ENCODE data around the gene NPRL2. TPM values are rescaled to one million over a fixed set of nuclear protein-coding genes. Genes with fewer than 3 reads are reported as not detected.
A peak's percentile ranks its signal among the peaks of the same experiment; 100 is the strongest.

NPRL2 gene
- total and polyA plus RNA-seq, 2 of the 8 experiments (the other 6 are each of a cell fraction or from before 2014, with no cell fraction given), result 28.4 to 51.4 TPM

DNA sequence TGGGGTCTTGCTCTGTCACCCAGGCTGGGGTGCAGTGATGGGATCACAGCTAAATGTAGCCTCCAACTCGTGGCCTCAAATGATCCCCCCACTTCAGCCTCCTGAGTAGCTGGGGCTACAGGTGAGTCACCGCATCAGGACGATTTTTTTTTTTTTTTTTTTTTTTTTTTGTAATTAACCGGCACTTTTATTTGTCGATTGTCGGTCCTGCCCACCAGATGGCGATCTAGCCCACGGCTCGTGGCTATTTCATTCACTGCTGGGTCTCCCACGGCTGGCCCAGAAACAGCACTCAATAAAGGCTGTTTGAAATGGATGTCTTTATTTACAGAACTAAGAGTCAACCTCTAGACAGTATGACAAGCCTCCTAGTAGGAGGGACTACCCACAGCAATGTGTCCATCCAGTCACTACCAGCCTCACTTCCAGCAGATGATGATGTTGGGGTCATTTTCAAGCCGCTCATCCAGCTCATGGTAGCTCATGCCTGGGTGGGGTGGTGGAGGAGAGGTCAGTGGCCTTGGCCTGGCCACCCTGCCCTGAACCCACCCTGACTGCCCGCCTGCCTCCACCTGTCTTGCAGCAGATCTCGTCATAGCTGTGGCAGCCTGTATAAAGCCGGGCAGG is 3.3 kb downstream of the NPRL2 start:
- Histone ChIP-seq H3K4me2 (ENCODE audit: insufficient read depth in 1 of 2, low read depth in 2 of 2, low read length in 2 of 2) (no peak overlapping the region), H2BK20ac (ENCODE audit: low read length) (no peak overlapping the region), H4K91ac (replicated peaks; ENCODE audit: insufficient read length, low read length) (no peak overlapping the region), H3K9ac (replicated peaks in 1 of 4; ENCODE audit: extremely low read depth in 1 of 4, low read depth in 3 of 4, low read length in 3 of 4) (no peak overlapping the region), H2BK12ac (ENCODE audit: low read depth, low read length) (no peak overlapping the region), H3K56ac (replicated peaks; ENCODE audit: insufficient read length, low read depth, low read length) (no peak overlapping the region), H3K9me3 (ENCODE audit: insufficient read depth in 2 of 2, low read depth in 1 of 2, low read length in 1 of 2) (no peaks in the 10 kb centered on the region), H3K79me2 (ENCODE audit: control insufficient read depth in 1 of 2, insufficient read depth in 2 of 2, low read length in 2 of 2) (no peaks in the 10 kb centered on the region), H2AK5ac (ENCODE audit: low read depth, low read length) (no peak overlapping the region; the same call in 1 of the 2 replicates), H4K20me1 (replicated peaks in 1 of 2; ENCODE audit: control insufficient read depth in 1 of 2, insufficient read depth in 2 of 2, low read length in 2 of 2) (peaks cover 3% of the 10 kb centered on the region in 2 experiments), H3K4me1 (replicated peaks in 1 of 4; ENCODE audit: control insufficient read depth in 3 of 4, insufficient read depth in 4 of 4, low read length in 3 of 4) (peaks cover 0 to 16% (median 10%) of the 10 kb centered on the region in 4 experiments; a peak in 5 of 7 replicates), H3K4me3 (ENCODE audit: extremely low read depth in 1 of 4, insufficient read depth in 2 of 4, low read depth in 3 of 4, low read length in 4 of 4) (no peak overlapping the region), H3K4ac (replicated peaks; ENCODE audit: insufficient read length, low read depth, low read length) (no peak overlapping the region), H3K27ac (ENCODE audit: low read depth, low read length) (no peak overlapping the region), H3K14ac (ENCODE audit: insufficient read length) (no peak overlapping the region), H4K8ac (ENCODE audit: extremely low read depth, insufficient read depth, low read length) (no peak overlapping the region), H3K18ac (ENCODE audit: extremely low read depth, low read length) (no peak overlapping the region), H3K36me3 (ENCODE audit: control insufficient read depth in 2 of 4, insufficient read depth in 4 of 4, low read length in 3 of 4) (peaks cover 0 to 3% (median 0%) of the 10 kb centered on the region in 4 experiments; a peak in 2 of 8 replicates), H2BK15ac (ENCODE audit: low read length) (no peak overlapping the region), H4K5ac (ENCODE audit: insufficient read length, low read depth, low read length) (no peak overlapping the region), H2BK5ac (ENCODE audit: low read depth, low read length) (no peak overlapping the region), H2AFZ (ENCODE audit: low read length) (no peak overlapping the region), H3K27me3 (replicated peaks in 1 of 4; ENCODE audit: control insufficient read depth in 3 of 4, extremely low read depth in 1 of 4, insufficient read depth in 3 of 4, low read length in 3 of 4) (peaks cover 3 to 26% (median 19%) of the 10 kb centered on the region in 4 experiments), H3K23ac (ENCODE audit: insufficient read length) (no peak overlapping the region), H3K23me2 (ENCODE audit: low read depth, low read length) (peaks cover 17% of the 10 kb centered on the region), H2BK120ac (replicated peaks; ENCODE audit: low read depth, low read length) (no peak overlapping the region), H3K79me1 (ENCODE audit: low read depth, low read length) (no peaks in the 10 kb centered on the region)
- ChIA-PET POLR2A (ENCODE audit: partially characterized antibody) (interaction anchor here (0.7 to 5.3 kb wide), 6 partner anchors 10 to 1327 kb away, joined by 3 to 22 read pairs (median 6); partner anchors contain the start of genes IFRD2 and TUSC2), CTCF (ENCODE audit: partially characterized antibody) (interaction anchor here (0.6 to 13.4 kb wide), 34 partner anchors 10 to 786 kb away, joined by 3 to 136 read pairs (median 4); partner anchors contain the start of genes HYAL2, HYAL3, IFRD2 and NAA80)
- WGBS, 2 experiments (ENCODE audit: extremely low coverage in 1 of 2, insufficient coverage in 1 of 2, insufficient read length in 1 of 2, insufficient replicate concordance in 2 of 2, low coverage in 1 of 2, low lambda C conversion rate in 2 of 2, missing lambda C conversion rate in 1 of 2), result 35% methylated on average over 12 of the region's 14 CpGs; no CpG with 5 or more reads in 1 of the 2 experiments
- DNase-seq (ENCODE audit: low read depth in 1 of 2, low spot score in 2 of 2) (no peak), FAIRE-seq (peak; percentile 79)
- no peak for TF ChIP-seq RXRA (IDR thresholded peaks at IDR 0.05; ENCODE audit: insufficient read depth, low read depth, low read length)
- no peak for TF ChIP-seq TBP (IDR thresholded peaks at IDR 0.05; ENCODE audit: low read depth, low read length)
- TF ChIP-seq SP2 (IDR thresholded peaks at IDR 0.05; ENCODE audit: low read length), result no peak
- TF ChIP-seq, protein P1, sequence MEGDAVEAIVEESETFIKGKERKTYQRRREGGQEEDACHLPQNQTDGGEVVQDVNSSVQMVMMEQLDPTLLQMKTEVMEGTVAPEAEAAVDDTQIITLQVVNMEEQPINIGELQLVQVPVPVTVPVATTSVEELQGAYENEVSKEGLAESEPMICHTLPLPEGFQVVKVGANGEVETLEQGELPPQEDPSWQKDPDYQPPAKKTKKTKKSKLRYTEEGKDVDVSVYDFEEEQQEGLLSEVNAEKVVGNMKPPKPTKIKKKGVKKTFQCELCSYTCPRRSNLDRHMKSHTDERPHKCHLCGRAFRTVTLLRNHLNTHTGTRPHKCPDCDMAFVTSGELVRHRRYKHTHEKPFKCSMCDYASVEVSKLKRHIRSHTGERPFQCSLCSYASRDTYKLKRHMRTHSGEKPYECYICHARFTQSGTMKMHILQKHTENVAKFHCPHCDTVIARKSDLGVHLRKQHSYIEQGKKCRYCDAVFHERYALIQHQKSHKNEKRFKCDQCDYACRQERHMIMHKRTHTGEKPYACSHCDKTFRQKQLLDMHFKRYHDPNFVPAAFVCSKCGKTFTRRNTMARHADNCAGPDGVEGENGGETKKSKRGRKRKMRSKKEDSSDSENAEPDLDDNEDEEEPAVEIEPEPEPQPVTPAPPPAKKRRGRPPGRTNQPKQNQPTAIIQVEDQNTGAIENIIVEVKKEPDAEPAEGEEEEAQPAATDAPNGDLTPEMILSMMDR (IDR thresholded peaks at IDR 0.05; ENCODE audit: control extremely low read depth in 1 of 3, insufficient read depth in 1 of 3, low read depth in 1 of 3, low read length in 3 of 3), result peak in 2 of 3 experiments; percentile 47 to 69; a peak in 3 of 4 replicates
- no peak for TF ChIP-seq CBX8 (IDR thresholded peaks at IDR 0.05; ENCODE audit: borderline replicate concordance, low read depth, low read length)
- TF ChIP-seq KDM5A (IDR thresholded peaks at IDR 0.05; ENCODE audit: low read length), result no peak
- TF ChIP-seq TCF12 (IDR thresholded peaks at IDR 0.05; ENCODE audit: low read depth, low read length), result no peak
- TF ChIP-seq JUND (IDR thresholded peaks at IDR 0.05; ENCODE audit: low read length), result peak; percentile 85
- no peak for TF ChIP-seq TAF7 (optimal IDR thresholded peaks at IDR 0.05; ENCODE audit: borderline replicate concordance, low read depth, low read length)
- 0 out of 2 replicates have a peak, but pooled peaks have one; percentile 36 for TF ChIP-seq CREB1 (IDR thresholded peaks at IDR 0.05)

Measured in H1 (cell line).